MM.1S (cell line): Measurements from ENCODE around the gene SURF1.
"Not testable (repeated sequence)": the region's sequence is repeated elsewhere in the genome, so short reads cannot be mapped to it uniquely, and the experiment has no call there.

Source experiments
- DNase-seq: peaks from one replicate; pipeline ENCODE4 v3.0.0-alpha.2; 2015
- H2AFZ ChIP-seq: fragments of 300-600 bp; sonication (generic); 2 replicates; pipeline ENCODE4 v1.6.0; 2016; ENCODE audit warnings: antibody characterized with exemption, low read length
- H3F3A ChIP-seq: fragments of 300-600 bp; sonication (generic); 2 replicates; pipeline ENCODE4 v1.6.1; 2016; ENCODE audit warnings: mild to moderate bottlenecking, antibody characterized with exemption, low read length, moderate library complexity, mixed read lengths; ENCODE audit not compliant: insufficient read depth
- H3K27ac ChIP-seq: fragments of 300-600 bp; sonication (generic); 2 replicates; pipeline ENCODE4 v1.5.1; 2016; ENCODE audit warnings: mild to moderate bottlenecking, low read length
- H3K27me3 ChIP-seq: fragments of 300-600 bp; sonication (generic); replicated peaks from 2 replicates; pipeline ENCODE4 v1.6.0; 2016; ENCODE audit warnings: low read length; ENCODE audit not compliant: insufficient read depth
- H3K36me3 ChIP-seq: fragments of 300-600 bp; sonication (generic); replicated peaks from 2 replicates; pipeline ENCODE4 v1.6.1; 2016; ENCODE audit warnings: mild to moderate bottlenecking, low read length, mixed read lengths; ENCODE audit not compliant: insufficient read depth
- H3K4me1 ChIP-seq: fragments of 300-600 bp; sonication (generic); 2 replicates; pipeline ENCODE4 v1.6.1; 2016; ENCODE audit warnings: low read length, mixed read lengths
- H3K4me2 ChIP-seq: fragments of 300-600 bp; sonication (generic); 2 replicates; pipeline ENCODE4 v1.6.0; 2016; ENCODE audit warnings: low read depth, low read length
- H3K4me3 ChIP-seq: fragments of 300-600 bp; sonication (generic); 2 replicates; pipeline ENCODE4 v1.5.1; 2016; ENCODE audit warnings: low read length, mixed read lengths
- H3K79me2 ChIP-seq: fragments of 300-600 bp; sonication (generic); 2 replicates; pipeline ENCODE4 v1.6.1; 2016; ENCODE audit warnings: mixed run types, low read length, mixed read lengths
- H3K9ac ChIP-seq: fragments of 300-600 bp; sonication (generic); 2 replicates; pipeline ENCODE4 v1.6.1; 2016; ENCODE audit warnings: low read length, mixed read lengths
- H3K9me2 ChIP-seq: fragments of 300-600 bp; sonication (generic); replicated peaks from 2 replicates; pipeline ENCODE4 v1.6.1; 2016; ENCODE audit warnings: mild to moderate bottlenecking, low read length, mixed read lengths; ENCODE audit not compliant: insufficient read depth
- H3K9me3 ChIP-seq: fragments of 300-600 bp; sonication (generic); replicated peaks from 2 replicates; pipeline ENCODE4 v1.6.1; 2016; ENCODE audit warnings: mild to moderate bottlenecking, low read length, mixed read lengths; ENCODE audit not compliant: insufficient read depth
- H4K20me1 ChIP-seq: fragments of 300-600 bp; sonication (generic); 2 replicates; pipeline ENCODE4 v1.6.1; 2016; ENCODE audit warnings: mild to moderate bottlenecking, low read length, moderate library complexity, mixed read lengths; ENCODE audit not compliant: insufficient read depth
- EZH2 ChIP-seq: fragments of 300-600 bp; sonication (generic); optimal IDR thresholded peaks from 2 replicates; pipeline ENCODE3; 2017; ENCODE audit warnings: low read depth, mild to moderate bottlenecking, antibody characterized with exemption, low read length, mixed read lengths
- EZH2phosphoT487 ChIP-seq: fragments of 300-600 bp; sonication (generic); IDR thresholded peaks from 2 replicates; pipeline ENCODE4 v1.6.1; 2018; ENCODE audit warnings: antibody characterized with exemption, low read length
- TF ChIP-seq, protein P1 (sequence below): fragments of 300-600 bp; sonication (generic); IDR thresholded peaks from 2 replicates; pipeline ENCODE4 v1.5.1; 2016; ENCODE audit warnings: antibody characterized with exemption, low read length, mixed read lengths

SURF1 gene

DNA sequence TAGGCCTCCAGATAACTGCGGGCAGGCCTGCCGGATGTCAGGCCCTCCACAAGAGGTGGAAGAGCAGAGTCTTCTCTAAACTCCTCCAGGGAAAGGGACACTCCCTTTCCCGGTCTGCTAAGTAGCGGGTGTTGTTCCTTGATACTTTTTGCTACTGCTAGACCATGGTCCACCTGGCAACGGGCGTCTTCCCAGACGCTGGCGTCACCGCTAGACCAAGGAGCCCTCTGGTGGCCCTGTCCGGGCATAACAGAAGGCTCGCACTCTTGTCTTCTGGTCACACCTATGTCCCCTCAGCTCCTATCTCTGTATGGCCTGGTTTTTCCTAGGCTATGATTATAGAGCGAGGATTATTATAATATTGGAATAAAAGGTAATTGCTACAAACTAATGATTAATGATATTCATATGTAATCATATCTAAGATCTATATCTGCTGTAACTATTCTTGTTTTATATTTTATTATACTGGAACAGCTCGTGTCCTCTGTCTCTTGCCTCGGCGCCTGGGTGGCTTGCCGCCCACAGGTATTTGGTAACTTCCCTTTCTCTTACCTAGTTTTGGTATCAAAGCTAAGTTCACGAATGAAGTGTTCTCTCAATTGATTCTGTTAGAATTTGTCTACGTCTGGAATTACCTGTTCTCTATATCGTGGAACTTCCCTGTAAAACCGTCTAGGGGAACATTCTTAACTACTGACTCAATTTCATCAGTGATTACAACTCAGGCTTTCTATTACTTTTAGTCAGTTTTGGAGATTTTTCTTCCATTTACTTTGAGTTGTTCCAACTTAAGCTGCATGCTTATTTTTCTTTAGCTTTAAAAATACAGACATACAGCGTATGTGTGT is 26.8 kb downstream of the SURF1 start:
- not testable (repeated sequence) for H3F3A ChIP-seq, H3K9ac ChIP-seq, H3K9me3 ChIP-seq, H3K4me2 ChIP-seq, H3K79me2 ChIP-seq, H4K20me1 ChIP-seq, DNase-seq, H3K9me2 ChIP-seq, H3K27ac ChIP-seq, H2AFZ ChIP-seq, H3K4me3 ChIP-seq, H3K4me1 ChIP-seq
- Histone ChIP-seq H3K36me3 (peaks cover 13% of the 10 kb centered on the region), H3K27me3 (peaks cover 31% of the 10 kb centered on the region)
- TF ChIP-seq, protein P1, sequence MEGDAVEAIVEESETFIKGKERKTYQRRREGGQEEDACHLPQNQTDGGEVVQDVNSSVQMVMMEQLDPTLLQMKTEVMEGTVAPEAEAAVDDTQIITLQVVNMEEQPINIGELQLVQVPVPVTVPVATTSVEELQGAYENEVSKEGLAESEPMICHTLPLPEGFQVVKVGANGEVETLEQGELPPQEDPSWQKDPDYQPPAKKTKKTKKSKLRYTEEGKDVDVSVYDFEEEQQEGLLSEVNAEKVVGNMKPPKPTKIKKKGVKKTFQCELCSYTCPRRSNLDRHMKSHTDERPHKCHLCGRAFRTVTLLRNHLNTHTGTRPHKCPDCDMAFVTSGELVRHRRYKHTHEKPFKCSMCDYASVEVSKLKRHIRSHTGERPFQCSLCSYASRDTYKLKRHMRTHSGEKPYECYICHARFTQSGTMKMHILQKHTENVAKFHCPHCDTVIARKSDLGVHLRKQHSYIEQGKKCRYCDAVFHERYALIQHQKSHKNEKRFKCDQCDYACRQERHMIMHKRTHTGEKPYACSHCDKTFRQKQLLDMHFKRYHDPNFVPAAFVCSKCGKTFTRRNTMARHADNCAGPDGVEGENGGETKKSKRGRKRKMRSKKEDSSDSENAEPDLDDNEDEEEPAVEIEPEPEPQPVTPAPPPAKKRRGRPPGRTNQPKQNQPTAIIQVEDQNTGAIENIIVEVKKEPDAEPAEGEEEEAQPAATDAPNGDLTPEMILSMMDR = peak; percentile 29

DNA sequence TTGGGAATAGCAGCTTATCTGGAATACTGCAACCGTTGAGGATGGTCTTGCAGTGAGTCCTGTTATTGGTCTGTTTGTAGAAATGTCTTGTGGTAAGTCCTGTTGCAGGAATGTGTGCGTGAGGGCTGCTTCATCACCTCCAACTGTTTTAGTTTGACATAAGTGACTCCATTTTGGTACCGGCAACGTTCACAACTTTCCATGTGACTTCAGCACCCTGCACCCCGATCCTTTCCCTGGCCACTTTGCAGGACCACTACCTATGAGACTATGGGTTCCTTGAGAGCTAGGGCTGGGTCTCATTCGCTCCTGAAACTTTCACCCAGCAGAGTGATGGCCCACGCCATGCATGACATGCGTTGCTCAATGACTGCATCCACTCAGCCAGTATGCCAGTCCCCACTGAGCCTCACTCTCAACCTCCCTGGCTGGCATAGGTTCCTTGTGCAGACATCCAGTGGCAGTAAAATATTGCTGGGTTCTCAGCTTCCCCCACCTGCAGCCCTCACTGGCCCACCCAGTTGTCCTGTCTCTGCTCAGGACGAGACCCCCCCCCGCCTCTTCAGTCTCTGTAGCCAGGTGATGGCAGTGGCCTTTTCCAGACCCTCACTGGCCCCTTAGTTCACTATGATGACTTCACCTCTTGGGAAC is 28.3 kb downstream of the SURF1 start:
- no peaks in the 10 kb centered on the region for H4K20me1 ChIP-seq
- H3K9me2 ChIP-seq = no peaks in the 10 kb centered on the region
- peaks cover 47% of the 10 kb centered on the region for H3K27me3 ChIP-seq
- DNase-seq = no peak
- H3K27ac ChIP-seq = no peak overlapping the region
- no peak overlapping the region for H2AFZ ChIP-seq
- H3K36me3 ChIP-seq = peaks cover 5% of the 10 kb centered on the region; the same call in 1 of the 2 replicates
- no peaks in the 10 kb centered on the region for H3F3A ChIP-seq
- H3K9me3 ChIP-seq = no peaks in the 10 kb centered on the region
- no peaks in the 10 kb centered on the region for H3K79me2 ChIP-seq
- TF ChIP-seq EZH2phosphoT487 (no peak), EZH2 (no peak)
- TF ChIP-seq, protein P1 = no peak
- no peak overlapping the region for H3K4me2 ChIP-seq
- H3K4me1 ChIP-seq = no peaks in the 10 kb centered on the region
- H3K4me3 ChIP-seq = no peak overlapping the region
- H3K9ac ChIP-seq = no peak overlapping the region

DNA sequence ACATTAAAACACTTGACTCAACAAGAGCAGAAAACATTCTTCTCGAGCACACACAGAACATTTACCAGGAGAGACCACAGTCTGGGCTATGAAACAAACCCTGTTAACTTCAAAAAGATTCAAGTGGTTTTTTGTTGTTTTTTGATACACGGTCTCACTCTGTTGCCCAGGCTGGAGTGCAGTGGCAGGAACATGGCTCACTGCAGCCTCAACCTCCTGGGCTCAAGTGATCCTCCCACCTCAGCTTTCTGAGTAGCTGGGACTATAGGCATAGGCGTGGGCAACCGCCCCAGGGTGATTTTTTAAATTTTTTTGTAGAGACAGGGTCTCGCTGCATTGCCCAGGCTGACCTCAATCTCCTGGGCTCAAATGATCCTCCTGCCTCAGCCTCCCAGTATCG is 29.3 kb downstream of the SURF1 start:
- not testable (repeated sequence) for H3K9me3 ChIP-seq, H3F3A ChIP-seq, H4K20me1 ChIP-seq, H3K4me2 ChIP-seq, H3K9ac ChIP-seq, H3K36me3 ChIP-seq, H3K4me1 ChIP-seq, DNase-seq, H3K9me2 ChIP-seq, H3K4me3 ChIP-seq, H3K27ac ChIP-seq, H3K79me2 ChIP-seq, H2AFZ ChIP-seq
- peaks cover 55% of the 10 kb centered on the region for H3K27me3 ChIP-seq
